Neural cell (in vitro differentiated cells): ENCODE measurements around the gene OR4K5.

Experiments used
- EP300 ChIP-seq: fragments of 450-650 bp; conservative IDR thresholded peaks from 2 replicates; pipeline ENCODE4 v1.6.1; 2014; ENCODE audit warnings: antibody characterized with exemption, mild to moderate bottlenecking, moderate library complexity; ENCODE audit not compliant: poor library complexity, severe bottlenecking
- EZH2 ChIP-seq: fragments of 200-600, 300-800 bp; shearing (Covaris generic), sonication (generic); IDR thresholded peaks from 2 replicates; pipeline ENCODE4 v1.6.1; 2014; ENCODE audit warnings: antibody characterized with exemption, low read length, borderline replicate concordance, mild to moderate bottlenecking; ENCODE audit not compliant: insufficient read depth, poor library complexity, severe bottlenecking
- MXI1 ChIP-seq: fragments of 450-650 bp; conservative IDR thresholded peaks from 2 replicates; pipeline ENCODE4 v1.6.1; 2014; ENCODE audit warnings: antibody characterized with exemption, mild to moderate bottlenecking; ENCODE audit not compliant: poor library complexity, severe bottlenecking
- POLR2AphosphoS5 ChIP-seq: IDR thresholded peaks from 2 replicates; pipeline ENCODE4 v1.6.1; 2012
- RAD21 ChIP-seq: fragments of 450-650 bp; conservative IDR thresholded peaks from 2 replicates; pipeline ENCODE4 v1.6.1; 2014; ENCODE audit warnings: antibody characterized with exemption, mild to moderate bottlenecking, moderate library complexity
- REST ChIP-seq: IDR thresholded peaks from 2 replicates; pipeline ENCODE4 v1.6.1; 2012; ENCODE audit warnings: borderline replicate concordance
- SMC3 ChIP-seq: fragments of 450-650 bp; conservative IDR thresholded peaks from 2 replicates; pipeline ENCODE4 v1.6.1; 2014; ENCODE audit warnings: antibody characterized with exemption, mild to moderate bottlenecking, moderate library complexity; ENCODE audit not compliant: poor library complexity
- TAF1 ChIP-seq: IDR thresholded peaks from 2 replicates; pipeline ENCODE4 v1.6.1; 2012; ENCODE audit warnings: low read depth
- TF ChIP-seq, protein P1 (sequence below): fragments of 450-650 bp; IDR thresholded peaks from 2 replicates; pipeline ENCODE4 v1.5.1; 2014; ENCODE audit warnings: antibody characterized with exemption, mild to moderate bottlenecking, moderate library complexity; ENCODE audit not compliant: poor library complexity, severe bottlenecking

DNA sequence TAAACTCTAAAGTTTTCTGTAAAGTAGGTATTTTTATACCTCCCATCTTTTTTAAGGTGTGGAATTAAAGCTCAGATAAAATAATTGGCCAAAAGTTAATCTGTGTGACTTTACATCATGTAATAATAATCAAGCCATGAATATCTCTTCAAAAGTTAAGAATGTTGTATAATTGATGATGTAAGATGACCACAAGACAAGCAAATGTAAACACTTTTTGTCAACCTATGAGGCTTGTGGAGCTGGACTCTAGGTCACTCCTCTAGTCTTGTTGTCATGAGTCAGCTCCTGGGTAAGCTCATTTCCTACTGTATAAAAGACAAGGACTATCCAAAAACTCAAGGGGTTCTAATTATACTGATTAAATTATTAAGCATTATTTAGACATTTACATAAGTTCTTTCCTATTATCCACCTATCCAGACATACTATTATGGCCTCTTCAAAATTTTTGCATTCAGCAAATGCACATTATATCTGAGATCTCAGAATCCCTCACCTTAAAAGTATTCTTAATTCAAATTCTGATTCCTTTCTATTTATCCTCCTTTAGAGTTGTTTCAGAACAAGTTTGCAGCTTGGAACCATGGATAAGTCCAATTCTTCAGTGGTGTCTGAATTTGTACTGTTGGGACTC is at the start of gene OR4K5:
- TF ChIP-seq, protein P1, sequence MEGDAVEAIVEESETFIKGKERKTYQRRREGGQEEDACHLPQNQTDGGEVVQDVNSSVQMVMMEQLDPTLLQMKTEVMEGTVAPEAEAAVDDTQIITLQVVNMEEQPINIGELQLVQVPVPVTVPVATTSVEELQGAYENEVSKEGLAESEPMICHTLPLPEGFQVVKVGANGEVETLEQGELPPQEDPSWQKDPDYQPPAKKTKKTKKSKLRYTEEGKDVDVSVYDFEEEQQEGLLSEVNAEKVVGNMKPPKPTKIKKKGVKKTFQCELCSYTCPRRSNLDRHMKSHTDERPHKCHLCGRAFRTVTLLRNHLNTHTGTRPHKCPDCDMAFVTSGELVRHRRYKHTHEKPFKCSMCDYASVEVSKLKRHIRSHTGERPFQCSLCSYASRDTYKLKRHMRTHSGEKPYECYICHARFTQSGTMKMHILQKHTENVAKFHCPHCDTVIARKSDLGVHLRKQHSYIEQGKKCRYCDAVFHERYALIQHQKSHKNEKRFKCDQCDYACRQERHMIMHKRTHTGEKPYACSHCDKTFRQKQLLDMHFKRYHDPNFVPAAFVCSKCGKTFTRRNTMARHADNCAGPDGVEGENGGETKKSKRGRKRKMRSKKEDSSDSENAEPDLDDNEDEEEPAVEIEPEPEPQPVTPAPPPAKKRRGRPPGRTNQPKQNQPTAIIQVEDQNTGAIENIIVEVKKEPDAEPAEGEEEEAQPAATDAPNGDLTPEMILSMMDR = no peak
- TF ChIP-seq EZH2 (no peak), POLR2AphosphoS5 (no peak), REST (no peak), RAD21 (no peak), EP300 (no peak), SMC3 (no peak), TAF1 (no peak), MXI1 (no peak)
